HepG2 (cell line): ENCODE measurements around the gene YIPF7. TPM values are rescaled to one million over a fixed set of nuclear protein-coding genes. Genes with fewer than 3 reads are reported as not detected.
A peak's percentile ranks its signal among the peaks of the same experiment; 100 is the strongest.

Source experiments
- ARID2 ChIP-seq: sonication (generic); formaldehyde crosslinking; IDR thresholded peaks from 2 replicates; pipeline ENCODE4 v1.8.1; 2022; ENCODE audit warnings: mild to moderate bottlenecking, missing genetic modification reagents, borderline replicate concordance
- BRCA1 ChIP-seq: sonication (generic); formaldehyde crosslinking; IDR thresholded peaks from 2 replicates; pipeline ENCODE4 v1.4.0; 2020; ENCODE audit warnings: missing genetic modification reagents
- ETV5 ChIP-seq: IDR thresholded peaks from 2 replicates; pipeline ENCODE4 v1.6.1; 2018; ENCODE audit warnings: missing biosample characterization, missing genetic modification reagents, inconsistent platforms, borderline replicate concordance
- GABPA ChIP-seq, 2 experiments: IDR thresholded peaks; 2 replicates each; pipeline ENCODE4 v1.6.1; 2011 to 2016; ENCODE audit warnings: low read depth in 2 of 2, low read length in 1 of 2, missing biosample characterization in 1 of 2, missing genetic modification characterization in 1 of 2
- ISX ChIP-seq: sonication (generic); formaldehyde crosslinking; conservative IDR thresholded peaks from 2 replicates; pipeline ENCODE4 v1.5.0; 2020; ENCODE audit warnings: missing genetic modification reagents
- KDM5A ChIP-seq: fragments of 200-600 bp; sonication (generic); IDR thresholded peaks from 2 replicates; pipeline ENCODE4 v1.7.0; 2018; ENCODE audit warnings: antibody characterized with exemption, mild to moderate bottlenecking, low read length, borderline replicate concordance
- NFATC3 ChIP-seq: sonication (generic); formaldehyde crosslinking; IDR thresholded peaks from 2 replicates; pipeline ENCODE4 v1.5.1; 2020; ENCODE audit warnings: mild to moderate bottlenecking, missing genetic modification reagents
- NFE2L2 ChIP-seq: fragments of 150-350 bp; IDR thresholded peaks from 2 replicates; pipeline ENCODE4 v1.6.1; 2014; ENCODE audit warnings: low read length
- NR2F2 ChIP-seq: IDR thresholded peaks from 2 replicates; pipeline ENCODE4 v1.6.1; 2012; ENCODE audit warnings: low read depth, inconsistent platforms, borderline replicate concordance
- PBX3 ChIP-seq: sonication (generic); formaldehyde crosslinking; IDR thresholded peaks from 2 replicates; pipeline ENCODE4 v1.8.1; 2023; ENCODE audit warnings: missing genetic modification reagents, inconsistent platforms, borderline replicate concordance
- PHF21A ChIP-seq: sonication (generic); formaldehyde crosslinking; IDR thresholded peaks from 2 replicates; pipeline ENCODE4 v1.5.0; 2020; ENCODE audit warnings: mild to moderate bottlenecking, missing genetic modification reagents
- POGZ ChIP-seq: sonication (generic); formaldehyde crosslinking; IDR thresholded peaks from 2 replicates; pipeline ENCODE4 v1.4.0; 2020; ENCODE audit warnings: mild to moderate bottlenecking, missing genetic modification reagents
- POLR2A ChIP-seq, 2 experiments: IDR thresholded peaks; 2 replicates each; pipeline ENCODE4 v1.6.1; 2011; ENCODE audit warnings: low read depth in 2 of 2, low read length in 2 of 2, mild to moderate bottlenecking in 1 of 2, moderate library complexity in 1 of 2; ENCODE audit not compliant: insufficient read depth in 1 of 2
- SSRP1 ChIP-seq: IDR thresholded peaks from 2 replicates; pipeline ENCODE4 v1.6.1; 2016; ENCODE audit warnings: control low read depth
- YY1 ChIP-seq: IDR thresholded peaks from 2 replicates; pipeline ENCODE4 v1.6.1; 2011; ENCODE audit warnings: low read length, low read depth, moderate library complexity, mild to moderate bottlenecking; ENCODE audit not compliant: insufficient read depth, insufficient replicate concordance
- ZNF543 ChIP-seq: sonication (generic); formaldehyde crosslinking; IDR thresholded peaks from 2 replicates; pipeline ENCODE4 v1.4.0; 2020; ENCODE audit warnings: mild to moderate bottlenecking, missing genetic modification reagents
- ZNF546 ChIP-seq: sonication (generic); formaldehyde crosslinking; conservative IDR thresholded peaks from 2 replicates; pipeline ENCODE4 v1.8.1; 2023; ENCODE audit warnings: mild to moderate bottlenecking, missing genetic modification reagents
- ZNF713 ChIP-seq: sonication (generic); formaldehyde crosslinking; IDR thresholded peaks from 2 replicates; pipeline ENCODE4 v1.4.0; 2020; ENCODE audit warnings: mild to moderate bottlenecking, missing genetic modification reagents
- ZNF772 ChIP-seq: sonication (generic); formaldehyde crosslinking; IDR thresholded peaks from 2 replicates; pipeline ENCODE4 v1.5.0; 2020; ENCODE audit warnings: mild to moderate bottlenecking, missing genetic modification reagents
- ZNF775 ChIP-seq: sonication (generic); formaldehyde crosslinking; IDR thresholded peaks from 2 replicates; pipeline ENCODE4 v1.4.0; 2020; ENCODE audit warnings: missing genetic modification reagents, mild to moderate bottlenecking, moderate library complexity, borderline replicate concordance
- ZNF781 ChIP-seq: sonication (generic); formaldehyde crosslinking; IDR thresholded peaks from 2 replicates; pipeline ENCODE4 v1.5.1; 2020; ENCODE audit warnings: borderline replicate concordance, mild to moderate bottlenecking, missing genetic modification reagents; ENCODE audit errors: not compliant biosample characterization
- ZNF850 ChIP-seq: sonication (generic); formaldehyde crosslinking; conservative IDR thresholded peaks from 2 replicates; pipeline ENCODE4 v1.9.0; 2021; ENCODE audit warnings: mild to moderate bottlenecking, missing genetic modification reagents
- polyA plus RNA-seq, 8 experiments: library from polyadenylated mRNA; depleted of rRNA in 3 of 8; stranded (reverse) in 7 of 8; unstranded in 1 of 8; fragments of >200 nt; fragmentation: Illumina TruSeq in 4 of 8; extraction: Trizol in 4 of 8; gene quantifications; 2 replicates each; pipeline versions ENCODE4 v1.2.1 to v1.2.3, GENCODE V29; 2011 to 2016; ENCODE audit warnings: low read depth in 4 of 8, missing spikeins in 1 of 8, mixed read lengths in 1 of 8; ENCODE audit not compliant: insufficient read depth in 1 of 8
- total RNA-seq, 5 experiments: library from RNA; depleted of rRNA; stranded (reverse); fragments of >200 nt; fragmentation: Illumina TruSeq; extraction: Trizol; gene quantifications; 2 replicates each; pipeline ENCODE4 v1.2.3, GENCODE V29; 2016; ENCODE audit warnings: low read depth in 1 of 5
- TF ChIP-seq, protein P1 (sequence below): sonication (generic); formaldehyde crosslinking; IDR thresholded peaks from 2 replicates; pipeline ENCODE4 v1.5.0; 2020; ENCODE audit warnings: mild to moderate bottlenecking, missing genetic modification reagents
- TF ChIP-seq, protein P2 (sequence below): sonication (generic); formaldehyde crosslinking; IDR thresholded peaks from 2 replicates; pipeline ENCODE4 v1.9.0; 2021; ENCODE audit warnings: missing genetic modification reagents, mild to moderate bottlenecking, borderline replicate concordance

YIPF7 gene
- total and polyA plus RNA-seq, 2 of the 13 experiments (the other 11 are each of a cell fraction or from before 2014, with no cell fraction given), result 0.12 TPM; not detected in 1

- no peak for TF ChIP-seq ZNF713 (CRISPR knock-in tag)
- TF ChIP-seq POGZ (CRISPR knock-in tag), result peak; percentile 81
- no peak for TF ChIP-seq ISX
- TF ChIP-seq POLR2A (IDR thresholded peaks at IDR 0.05; ENCODE audit: insufficient read depth in 1 of 2, low read depth in 2 of 2, low read length in 2 of 2), result peak; percentile 84 to 96
- TF ChIP-seq YY1, result no peak
- no peak for TF ChIP-seq BRCA1
- 0 out of 2 replicates have a peak, but pooled peaks have one; percentile 44 for TF ChIP-seq ZNF543
- TF ChIP-seq SSRP1 (CRISPR knock-in tag), result no peak
- TF ChIP-seq ZNF781 (CRISPR knock-in tag), result peak; percentile 44
- peak; percentile 75; the same call in 1 of the 2 replicates for TF ChIP-seq PHF21A (CRISPR knock-in tag)
- 0 out of 2 replicates have a peak, but pooled peaks have one; percentile 26 for TF ChIP-seq GABPA (IDR thresholded peaks at IDR 0.05; ENCODE audit: low read depth, low read length)
- TF ChIP-seq GABPA (CRISPR knock-in tag; IDR thresholded peaks at IDR 0.05; ENCODE audit: low read depth), result peak; percentile 81
- peak; percentile 93 for TF ChIP-seq ZNF546
- TF ChIP-seq ETV5 (CRISPR knock-in tag), result peak; percentile 84
- TF ChIP-seq NFE2L2, result no peak
- TF ChIP-seq PBX3 (CRISPR knock-in tag), result no peak
- TF ChIP-seq, protein P1, sequence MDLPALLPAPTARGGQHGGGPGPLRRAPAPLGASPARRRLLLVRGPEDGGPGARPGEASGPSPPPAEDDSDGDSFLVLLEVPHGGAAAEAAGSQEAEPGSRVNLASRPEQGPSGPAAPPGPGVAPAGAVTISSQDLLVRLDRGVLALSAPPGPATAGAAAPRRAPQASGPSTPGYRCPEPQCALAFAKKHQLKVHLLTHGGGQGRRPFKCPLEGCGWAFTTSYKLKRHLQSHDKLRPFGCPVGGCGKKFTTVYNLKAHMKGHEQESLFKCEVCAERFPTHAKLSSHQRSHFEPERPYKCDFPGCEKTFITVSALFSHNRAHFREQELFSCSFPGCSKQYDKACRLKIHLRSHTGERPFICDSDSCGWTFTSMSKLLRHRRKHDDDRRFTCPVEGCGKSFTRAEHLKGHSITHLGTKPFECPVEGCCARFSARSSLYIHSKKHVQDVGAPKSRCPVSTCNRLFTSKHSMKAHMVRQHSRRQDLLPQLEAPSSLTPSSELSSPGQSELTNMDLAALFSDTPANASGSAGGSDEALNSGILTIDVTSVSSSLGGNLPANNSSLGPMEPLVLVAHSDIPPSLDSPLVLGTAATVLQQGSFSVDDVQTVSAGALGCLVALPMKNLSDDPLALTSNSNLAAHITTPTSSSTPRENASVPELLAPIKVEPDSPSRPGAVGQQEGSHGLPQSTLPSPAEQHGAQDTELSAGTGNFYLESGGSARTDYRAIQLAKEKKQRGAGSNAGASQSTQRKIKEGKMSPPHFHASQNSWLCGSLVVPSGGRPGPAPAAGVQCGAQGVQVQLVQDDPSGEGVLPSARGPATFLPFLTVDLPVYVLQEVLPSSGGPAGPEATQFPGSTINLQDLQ (CRISPR knock-in tag), result peak; percentile 78; the same call in 1 of the 2 replicates
- TF ChIP-seq, protein P2, sequence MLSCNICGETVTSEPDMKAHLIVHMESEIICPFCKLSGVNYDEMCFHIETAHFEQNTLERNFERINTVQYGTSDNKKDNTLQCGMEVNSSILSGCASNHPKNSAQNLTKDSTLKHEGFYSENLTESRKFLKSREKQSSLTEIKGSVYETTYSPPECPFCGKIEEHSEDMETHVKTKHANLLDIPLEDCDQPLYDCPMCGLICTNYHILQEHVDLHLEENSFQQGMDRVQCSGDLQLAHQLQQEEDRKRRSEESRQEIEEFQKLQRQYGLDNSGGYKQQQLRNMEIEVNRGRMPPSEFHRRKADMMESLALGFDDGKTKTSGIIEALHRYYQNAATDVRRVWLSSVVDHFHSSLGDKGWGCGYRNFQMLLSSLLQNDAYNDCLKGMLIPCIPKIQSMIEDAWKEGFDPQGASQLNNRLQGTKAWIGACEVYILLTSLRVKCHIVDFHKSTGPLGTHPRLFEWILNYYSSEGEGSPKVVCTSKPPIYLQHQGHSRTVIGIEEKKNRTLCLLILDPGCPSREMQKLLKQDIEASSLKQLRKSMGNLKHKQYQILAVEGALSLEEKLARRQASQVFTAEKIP (CRISPR knock-in tag), result no peak
- no peak for TF ChIP-seq NFATC3 (CRISPR knock-in tag)
- no peak for TF ChIP-seq ZNF775 (CRISPR knock-in tag)
- peak; percentile 80; the same call in 1 of the 2 replicates for TF ChIP-seq ARID2 (CRISPR knock-in tag)
- TF ChIP-seq ZNF850 (CRISPR knock-in tag), result no peak
- TF ChIP-seq NR2F2, result no peak; the same call in 1 of the 2 replicates
- TF ChIP-seq KDM5A, result peak; percentile 73; the same call in 1 of the 2 replicates
- peak; percentile 49; the same call in 1 of the 2 replicates for TF ChIP-seq ZNF772 (CRISPR knock-in tag)
These were observed 26.9 kb upstream of the YIPF7 start, which contains the start of gene GUF1 (continued) for GRCh38 chr4:44678094-44679041.
